Neural cell (in vitro differentiated cells): ENCODE measurements around the gene SLC16A2.

Experiments
- EZH2 ChIP-seq: fragments of 200-600, 300-800 bp; shearing (Covaris generic), sonication (generic); IDR thresholded peaks from 2 replicates; pipeline ENCODE4 v1.6.1; 2014; ENCODE audit warnings: antibody characterized with exemption, low read length, borderline replicate concordance, mild to moderate bottlenecking; ENCODE audit not compliant: insufficient read depth, poor library complexity, severe bottlenecking
- TF ChIP-seq, protein P1 (sequence below): fragments of 450-650 bp; IDR thresholded peaks from 2 replicates; pipeline ENCODE4 v1.5.1; 2014; ENCODE audit warnings: antibody characterized with exemption, mild to moderate bottlenecking, moderate library complexity; ENCODE audit not compliant: poor library complexity, severe bottlenecking

DNA sequence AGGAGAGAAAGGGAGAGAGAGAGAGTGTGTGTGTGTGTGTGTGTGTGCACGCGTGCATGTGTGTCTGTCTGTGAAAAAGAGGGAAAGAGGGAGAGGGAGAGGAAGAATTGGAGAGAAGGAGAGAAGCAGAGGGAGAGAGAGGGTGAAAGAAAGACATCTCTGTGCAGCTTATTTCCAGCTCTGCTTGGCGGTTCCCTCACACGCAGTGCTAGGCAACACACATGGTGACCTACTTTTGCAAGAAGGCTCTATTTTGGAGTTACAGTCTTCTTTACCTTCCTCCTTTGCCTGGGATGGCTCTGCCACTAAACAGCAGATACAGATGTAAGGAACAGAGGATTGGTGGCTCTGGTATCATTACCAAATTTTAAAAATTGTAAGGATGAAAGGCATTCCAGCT lies 40.1 kb downstream of the SLC16A2 start:
- TF ChIP-seq, protein P1, sequence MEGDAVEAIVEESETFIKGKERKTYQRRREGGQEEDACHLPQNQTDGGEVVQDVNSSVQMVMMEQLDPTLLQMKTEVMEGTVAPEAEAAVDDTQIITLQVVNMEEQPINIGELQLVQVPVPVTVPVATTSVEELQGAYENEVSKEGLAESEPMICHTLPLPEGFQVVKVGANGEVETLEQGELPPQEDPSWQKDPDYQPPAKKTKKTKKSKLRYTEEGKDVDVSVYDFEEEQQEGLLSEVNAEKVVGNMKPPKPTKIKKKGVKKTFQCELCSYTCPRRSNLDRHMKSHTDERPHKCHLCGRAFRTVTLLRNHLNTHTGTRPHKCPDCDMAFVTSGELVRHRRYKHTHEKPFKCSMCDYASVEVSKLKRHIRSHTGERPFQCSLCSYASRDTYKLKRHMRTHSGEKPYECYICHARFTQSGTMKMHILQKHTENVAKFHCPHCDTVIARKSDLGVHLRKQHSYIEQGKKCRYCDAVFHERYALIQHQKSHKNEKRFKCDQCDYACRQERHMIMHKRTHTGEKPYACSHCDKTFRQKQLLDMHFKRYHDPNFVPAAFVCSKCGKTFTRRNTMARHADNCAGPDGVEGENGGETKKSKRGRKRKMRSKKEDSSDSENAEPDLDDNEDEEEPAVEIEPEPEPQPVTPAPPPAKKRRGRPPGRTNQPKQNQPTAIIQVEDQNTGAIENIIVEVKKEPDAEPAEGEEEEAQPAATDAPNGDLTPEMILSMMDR, result no peak
- no peak for TF ChIP-seq EZH2
